Activated CD8-positive, alpha-beta memory T cell treated with anti-CD3 and anti-CD28 coated beads, Interleukin-2, amount 50 U/mL, for 24 hours (primary cell): ENCODE results near the gene NUAK1.

Experiments
- DNase-seq: peaks from one replicate; pipeline ENCODE4 v3.0.0-alpha.2; 2020; ENCODE audit errors: extremely low read depth

Gene NUAK1

GRCh38 chr12:106082216-106083175, 56.3 kb downstream of the NUAK1 start:
- no peak for DNase-seq

GRCh38 chr12:106081606-106082005, 57.1 kb downstream of the NUAK1 start:
- DNase-seq, result no peak

DNA sequence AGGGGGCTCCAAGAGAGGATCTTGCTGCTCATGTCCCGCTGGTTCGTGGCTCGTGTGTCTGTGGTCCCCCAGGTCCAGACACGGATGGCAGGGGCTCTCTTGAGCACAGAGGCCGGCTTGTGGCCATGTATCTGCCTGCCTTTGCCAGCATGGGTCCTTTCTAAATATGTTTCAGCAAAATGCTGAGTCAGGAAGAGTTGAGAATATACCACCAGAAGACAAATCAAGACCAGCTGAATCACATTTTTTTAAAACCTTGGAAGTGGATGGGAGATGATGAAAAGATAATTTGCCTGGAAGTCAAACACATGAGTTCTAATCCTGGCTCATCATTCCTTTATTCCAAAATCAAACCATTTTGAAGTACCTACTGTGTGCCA, 58.0 kb downstream of the NUAK1 start:
- no peak for DNase-seq

- DNase-seq, result no peak
Observed at GRCh38 chr12:106080041-106080790, 58.5 kb downstream of the NUAK1 start.

DNA sequence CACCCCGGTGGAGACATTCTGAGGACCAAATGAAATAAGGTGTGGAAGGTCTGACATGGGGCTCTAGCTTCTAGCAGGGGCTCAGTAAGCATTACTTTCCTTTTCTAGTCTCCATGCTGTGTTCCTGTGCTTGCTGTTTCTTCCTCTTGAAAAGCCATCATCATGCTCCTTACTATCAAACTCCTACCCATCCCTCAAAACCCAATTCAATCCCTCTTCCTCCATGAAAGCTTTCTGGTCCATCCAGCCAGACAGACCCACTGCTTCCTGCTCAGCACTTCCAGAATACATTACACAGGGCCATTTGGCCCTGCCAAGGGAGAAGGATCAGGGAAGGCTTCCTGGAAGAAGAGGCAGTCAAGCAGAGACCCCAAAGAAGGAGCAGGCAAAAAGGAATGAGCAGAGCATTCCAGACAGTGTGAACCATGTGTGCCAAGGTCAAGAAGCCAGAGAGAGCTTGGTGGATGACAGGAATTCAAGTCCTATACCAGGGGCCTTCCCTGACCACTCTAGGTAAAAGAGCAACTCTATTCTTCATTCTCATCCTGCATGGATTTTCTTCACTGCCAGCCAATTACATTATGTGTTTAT, 59.5 kb downstream of the NUAK1 start:
- DNase-seq, result no peak

DNA sequence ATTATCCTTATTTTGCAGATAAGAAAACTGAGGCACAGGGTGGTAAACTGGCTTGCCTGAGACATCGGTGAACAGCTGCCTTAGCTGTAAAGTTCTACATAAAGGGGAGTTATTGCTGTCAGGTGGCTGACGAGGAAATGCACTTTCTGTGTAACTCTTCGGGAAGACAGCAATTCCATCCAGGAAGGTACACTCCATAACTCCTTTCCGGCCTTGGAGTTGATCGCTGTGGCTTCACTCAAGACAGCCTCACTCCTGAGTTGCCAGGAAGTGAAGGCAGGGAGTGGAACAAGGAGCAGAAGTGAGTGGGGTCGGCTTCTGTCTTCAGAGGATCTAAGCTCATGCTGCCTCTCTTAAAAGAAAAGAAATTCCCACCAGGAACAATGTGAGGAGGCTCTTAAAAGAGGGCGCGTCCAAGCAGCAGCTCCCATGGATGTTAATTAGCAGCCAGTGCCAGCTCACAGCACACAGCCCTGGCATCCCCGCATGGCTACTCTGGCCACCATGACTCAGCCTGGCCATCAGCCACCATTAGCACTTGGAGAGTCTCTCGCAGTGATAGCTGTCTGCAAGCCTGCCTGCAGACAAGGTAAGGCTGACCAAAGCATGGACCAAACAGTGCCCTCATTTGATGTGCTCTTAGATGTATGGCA, 60.3 kb downstream of the NUAK1 start:
- DNase-seq, result no peak

DNA sequence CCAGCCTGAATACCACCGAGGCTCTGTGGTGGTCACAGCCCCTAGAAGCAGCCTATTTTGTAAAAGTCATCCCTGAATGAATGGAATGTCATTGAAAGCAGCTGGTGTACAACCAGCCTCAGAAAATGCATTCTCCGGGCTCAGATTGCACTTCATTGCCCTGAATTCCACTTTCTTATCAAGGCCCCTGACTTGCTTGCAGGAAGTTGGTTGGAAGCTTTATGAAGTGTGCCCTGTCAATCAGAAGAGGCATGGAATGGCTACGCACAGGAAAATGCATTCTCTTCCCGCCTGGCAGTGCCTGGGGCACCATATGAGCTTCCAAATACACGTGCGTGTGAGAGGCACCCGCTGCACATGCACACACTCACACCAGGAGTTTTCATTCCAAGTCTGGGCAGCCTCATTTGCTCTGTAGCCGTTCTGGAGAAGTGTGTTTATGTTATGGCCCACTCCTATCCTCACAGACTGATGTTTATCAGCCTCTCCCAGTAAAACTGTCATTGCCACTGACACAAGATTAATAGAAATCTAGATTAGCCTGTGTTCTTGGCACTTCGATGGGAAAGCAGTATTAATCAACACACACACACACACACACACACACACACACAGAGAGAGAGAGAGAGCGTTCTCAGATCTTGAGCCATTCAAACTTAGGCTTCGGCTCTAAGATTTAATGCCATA, 63.9 kb downstream of the NUAK1 start:
- DNase-seq, result no peak

DNA sequence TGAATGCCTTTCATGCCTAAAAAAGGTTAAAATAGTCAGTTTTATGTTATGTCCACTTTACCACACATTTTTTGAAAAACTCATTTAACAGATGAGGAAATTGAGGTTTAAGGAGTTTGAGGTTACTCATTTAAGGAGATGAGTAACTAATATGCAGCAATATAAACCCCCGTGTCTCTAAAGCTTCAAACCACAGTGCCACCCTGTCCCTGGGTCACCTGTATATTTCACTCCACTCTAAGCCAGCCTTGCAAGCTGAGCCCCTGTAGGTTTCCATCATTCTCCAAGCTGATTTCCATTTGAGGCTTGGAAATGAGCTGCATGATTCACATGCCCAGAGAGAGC, 64.4 kb downstream of the NUAK1 start:
- no peak for DNase-seq

- no peak for DNase-seq
Observed at GRCh38 chr12:106073179-106073578, 65.6 kb downstream of the NUAK1 start.

GRCh38 chr12:106072751-106073150, 66.0 kb downstream of the NUAK1 start:
- no peak for DNase-seq

DNA sequence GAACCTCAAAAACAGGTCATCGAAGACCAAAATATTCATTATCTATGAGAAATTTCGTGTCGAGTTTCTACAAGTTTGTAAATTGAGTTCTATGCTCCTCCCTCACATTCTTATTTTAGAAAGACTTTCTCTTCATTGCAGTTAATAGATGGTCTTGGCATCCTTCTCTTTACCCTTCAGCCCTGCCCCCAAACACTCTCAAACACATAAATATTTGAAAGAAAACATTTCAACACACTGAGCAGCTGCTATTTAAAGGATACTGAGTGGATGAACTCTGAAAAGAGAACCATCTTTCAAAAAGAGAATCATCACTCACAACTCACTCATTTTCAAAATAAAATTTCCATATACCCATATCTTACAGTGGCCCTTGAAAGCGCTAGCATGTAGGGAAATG, 67.1 kb downstream of the NUAK1 start:
- no peak for DNase-seq

DNA sequence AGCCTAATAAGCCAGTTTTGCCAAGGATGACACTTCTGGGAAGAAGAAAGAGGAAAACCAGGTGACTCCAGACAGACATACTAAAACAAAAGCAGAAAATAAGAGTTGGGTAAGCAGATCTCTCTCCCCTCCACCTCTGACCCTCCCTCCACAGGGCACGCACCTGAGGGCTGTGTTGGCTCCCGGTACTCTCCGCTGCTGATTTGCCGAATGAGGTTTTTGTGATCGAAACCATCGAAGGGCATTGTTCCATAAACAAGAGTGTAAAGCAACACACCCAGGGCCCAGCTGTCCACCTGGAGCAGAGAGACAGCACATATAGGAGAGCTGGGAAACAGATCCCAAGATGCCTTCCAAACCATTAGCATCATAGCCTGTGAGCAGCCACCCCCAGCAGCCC, 68.1 kb downstream of the NUAK1 start:
- DNase-seq, result no peak

GRCh38 chr12:106070147-106070546, 68.6 kb downstream of the NUAK1 start:
- no peak for DNase-seq

DNA sequence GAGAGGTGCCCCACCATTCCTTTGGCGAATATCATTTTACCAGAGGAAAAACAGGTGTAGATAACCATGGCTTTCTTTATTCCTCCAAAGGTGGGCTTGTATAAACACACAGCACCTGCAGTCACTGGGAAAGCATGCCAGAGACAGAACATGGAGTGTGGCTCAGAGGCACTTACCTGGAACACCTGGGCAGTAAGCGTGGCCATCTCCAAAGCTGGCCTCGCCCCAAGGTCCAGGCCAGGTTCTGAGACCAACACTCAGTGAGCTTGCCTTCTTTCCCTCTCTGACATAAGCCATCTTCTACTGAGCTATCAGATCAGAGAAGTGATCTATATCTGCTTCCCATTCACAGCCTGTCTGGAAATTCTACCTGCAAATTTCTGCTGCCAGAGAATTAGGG, 70.5 kb downstream of the NUAK1 start:
- DNase-seq, result no peak

GRCh38 chr12:106067606-106068205, 71.0 kb downstream of the NUAK1 start:
- DNase-seq, result no peak

DNA sequence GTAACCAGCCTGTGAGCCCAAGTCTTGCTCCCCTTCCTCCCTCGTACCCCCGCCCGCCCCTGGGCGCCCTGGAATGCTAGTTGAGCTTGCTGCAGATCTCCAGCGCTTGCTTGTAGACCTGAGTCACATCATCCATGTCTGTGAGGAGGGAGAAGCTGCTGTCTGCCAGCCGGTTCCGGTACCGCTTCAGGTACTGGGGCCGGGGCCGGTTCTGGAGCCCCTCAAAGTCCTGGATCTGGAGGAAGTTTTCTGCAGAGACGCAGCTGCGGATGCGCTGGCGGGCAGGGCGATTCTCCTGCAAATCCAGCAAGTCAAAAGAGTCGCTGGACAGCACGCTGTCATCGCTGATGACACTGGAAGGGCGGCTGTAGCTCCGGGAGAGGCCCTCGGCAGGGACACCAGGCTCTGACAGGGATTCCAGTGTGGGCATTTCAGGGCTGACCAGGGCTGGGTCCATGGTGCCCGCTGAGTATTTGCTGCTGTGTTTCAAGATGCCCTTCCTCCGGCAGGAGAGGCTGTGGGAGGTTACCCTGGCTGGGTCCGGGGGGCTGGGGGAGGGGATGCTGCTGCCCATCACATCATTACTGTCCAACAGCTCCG, 71.9 kb downstream of the NUAK1 start:
- DNase-seq, result no peak

DNA sequence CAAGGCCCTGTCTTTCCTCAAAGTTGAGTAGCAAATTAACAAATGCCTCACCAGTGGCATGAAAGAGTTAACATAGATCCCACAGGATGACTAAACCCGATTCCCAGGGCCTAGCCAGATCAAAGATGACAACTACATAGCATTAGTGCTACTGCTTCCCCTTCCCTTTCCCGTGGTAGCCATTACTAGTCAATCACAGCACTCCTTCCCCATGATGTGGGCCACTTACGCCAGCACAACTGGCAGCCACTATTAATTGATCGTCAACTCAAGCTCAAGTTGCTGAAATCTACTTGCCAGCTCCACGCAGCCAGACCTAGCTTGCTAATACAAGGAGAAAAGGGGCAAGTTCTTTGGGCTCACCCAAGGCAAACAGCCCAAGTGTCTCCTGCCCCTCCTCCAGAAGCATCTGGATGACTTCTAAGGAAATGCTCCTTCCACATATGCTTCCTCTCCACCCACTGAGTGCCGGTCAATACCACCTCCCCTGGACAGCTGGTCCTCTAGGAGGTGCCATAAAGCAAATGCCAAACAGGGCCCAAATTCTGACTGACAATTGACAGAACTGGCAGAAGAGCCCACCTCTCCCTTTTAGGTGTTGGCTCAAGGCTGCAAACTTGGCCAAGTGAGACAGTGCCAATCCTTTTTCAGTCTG, 72.6 kb downstream of the NUAK1 start:
- DNase-seq, result no peak

- DNase-seq, result no peak
Observed at GRCh38 chr12:106065506-106065905, 73.2 kb downstream of the NUAK1 start.

- DNase-seq, result no peak
Observed at GRCh38 chr12:106064721-106065021, 74.1 kb downstream of the NUAK1 start.
